Stimulated activated CD4-positive, alpha-beta T cell treated with anti-CD3 and anti-CD28 coated beads, Interleukin-4, amount 100 ng/mL, for 48 hours (primary cell): ENCODE data around the gene DLAT.
"Not testable (repeated sequence)": the region's sequence is repeated elsewhere in the genome, so short reads cannot be mapped to it uniquely, and the experiment has no call there.

Source experiments
- DNase-seq, 2 donors: peaks; one replicate each; pipeline ENCODE4 v3.0.0-alpha.2; 2020; ENCODE audit warnings: low read depth in 2 of 2

Gene DLAT

GRCh38 chr11:112049777-112050176 is 24.6 kb downstream of the DLAT start:
- no peak for DNase-seq

DNA sequence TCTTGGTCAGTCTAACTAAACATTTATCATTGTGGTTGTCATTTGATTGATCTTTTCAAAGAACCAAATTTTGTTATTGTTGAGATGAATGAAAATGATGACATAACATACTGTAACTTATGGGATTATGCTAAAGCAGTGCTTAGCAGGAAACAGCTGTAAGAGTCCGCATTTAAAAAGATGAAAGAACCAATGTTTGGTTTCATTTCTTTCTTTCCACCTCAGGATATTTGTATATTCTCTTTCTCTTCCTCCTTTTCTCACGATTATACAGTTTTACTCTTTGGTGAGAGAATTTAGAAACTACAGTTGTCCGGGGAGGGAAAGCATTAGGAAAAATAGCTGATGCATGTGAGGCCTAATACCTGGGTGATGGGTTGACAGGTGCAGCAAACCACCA is 25.5 kb downstream of the DLAT start:
- no peak for DNase-seq

DNA sequence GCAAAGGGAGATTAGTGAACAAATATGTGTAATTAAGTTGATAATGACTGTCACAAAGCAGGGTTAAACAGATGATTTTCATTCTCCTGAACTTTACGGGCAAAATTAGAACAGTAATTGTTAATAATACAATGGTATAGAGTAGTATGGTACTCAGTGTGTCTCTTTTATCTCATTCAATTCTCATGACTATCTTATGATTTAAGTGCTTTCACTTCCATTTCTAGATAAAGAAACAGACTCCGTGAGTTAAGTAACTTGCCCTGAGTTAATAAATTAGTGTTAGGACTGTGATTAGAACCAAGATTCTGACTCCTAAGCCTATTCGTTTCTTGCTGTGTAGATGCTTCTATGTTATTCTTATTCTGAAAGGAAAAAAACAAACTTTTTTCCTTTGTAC is 26.6 kb downstream of the DLAT start:
- DNase-seq, result no peak

GRCh38 chr11:112057170-112057569 is 32.0 kb downstream of the DLAT start:
- DNase-seq, result no peak

- no peak for DNase-seq
Observed at GRCh38 chr11:112058103-112058502, 32.9 kb downstream of the DLAT start.

DNA sequence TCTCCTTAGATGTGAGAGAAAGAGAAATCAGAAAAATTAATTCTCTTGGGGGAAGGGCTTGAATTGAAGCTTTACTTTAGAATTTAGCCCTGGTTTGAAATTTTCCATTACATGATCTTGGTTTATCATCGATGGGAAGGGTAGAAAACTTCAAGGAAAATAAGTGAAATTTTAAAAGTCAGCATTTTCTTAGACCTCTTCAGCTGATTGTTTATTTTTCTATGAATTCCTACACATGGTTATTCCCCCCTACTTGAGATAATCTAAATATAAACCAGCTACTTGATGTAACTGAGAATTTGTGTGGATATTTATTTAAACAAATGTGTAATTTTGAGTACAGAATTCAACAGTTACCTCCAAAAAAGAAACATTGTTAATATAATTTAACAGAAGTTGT is 37.7 kb downstream of the DLAT start:
- no peak for DNase-seq

- peak; percentile 61 to 67 for DNase-seq
Observed at GRCh38 chr11:112073941-112074811, 49.0 kb downstream of the DLAT start, which contains the start of the genes NKAPD1 and PIH1D2. Gene NKAPD1 (plus strand): TSS chr11:112074299. CDS start chr11:112075575, 1,276 bp downstream. Gene PIH1D2 (minus strand): TSS chr11:112074017. CDS start chr11:112073174, 843 bp downstream.

DNA sequence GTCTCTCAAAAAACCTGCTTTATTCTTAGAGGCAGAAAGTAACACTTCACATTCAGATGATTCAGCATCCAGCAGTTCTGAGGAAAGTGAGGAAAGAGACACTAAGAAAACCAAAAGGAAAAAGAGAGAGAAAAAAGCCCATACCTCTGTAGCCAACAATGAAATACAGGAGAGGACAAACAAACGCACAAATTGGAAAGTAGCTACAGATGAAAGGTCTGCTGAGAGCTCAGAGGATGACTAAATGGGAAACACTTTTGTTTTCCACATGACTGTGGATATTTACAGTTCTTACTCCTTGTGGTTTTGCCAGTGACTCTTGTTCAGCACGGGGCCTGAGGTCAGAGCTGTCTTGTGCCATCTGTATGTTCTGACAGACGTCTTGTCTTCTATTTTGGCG is 57.5 kb downstream of the DLAT start:
- peak; percentile 3 to 31 for DNase-seq

- DNase-seq, result peak; percentile 24 to 29
Observed at GRCh38 chr11:112085822-112086421, 60.7 kb downstream of the DLAT start.

DNA sequence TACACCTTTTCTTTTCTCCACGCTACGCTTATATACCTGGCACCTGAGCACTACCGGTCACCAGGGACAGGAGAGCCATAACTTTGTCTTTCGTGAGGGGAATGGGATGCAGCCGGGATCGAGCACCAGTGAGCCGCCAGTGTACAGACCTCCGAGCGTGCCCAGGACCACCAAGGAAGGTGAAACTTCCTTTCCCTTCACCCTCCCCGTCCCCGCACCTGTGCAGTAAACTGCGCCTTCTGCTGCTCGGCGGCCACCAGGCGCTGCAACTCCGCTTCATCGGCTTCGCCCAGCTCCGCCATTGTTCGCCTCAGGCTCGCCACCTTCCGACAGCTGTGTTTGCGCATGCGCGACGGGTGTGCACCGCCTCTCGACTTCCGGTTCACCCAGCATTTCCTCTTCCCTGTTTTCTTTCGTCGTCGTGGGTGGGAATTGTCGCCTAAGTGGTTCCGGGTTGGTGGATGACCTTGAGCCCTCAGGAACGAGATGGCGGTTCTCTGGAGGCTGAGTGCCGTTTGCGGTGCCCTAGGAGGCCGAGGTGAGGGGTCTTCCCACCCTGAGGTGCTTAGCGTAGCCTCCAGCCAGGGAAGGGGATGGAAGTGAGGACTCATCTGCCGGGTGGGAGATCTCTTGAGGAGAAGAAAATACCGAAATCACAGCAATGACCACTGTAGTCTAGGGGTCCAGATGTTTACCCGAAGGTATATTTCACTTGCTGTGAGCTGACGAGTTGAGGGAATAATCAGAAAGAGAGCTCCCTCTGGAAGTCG is 61.4 kb downstream of the DLAT start, which contains the start of the genes SDHD and TIMM8B:
TSS of gene SDHD (plus strand) at position 452 of the 770 bp plus-strand sequence. CDS start at position 487, 35 bp downstream.
TSS of gene TIMM8B (minus strand) at position 335 of the 770 bp plus-strand sequence. CDS start at position 302, 33 bp downstream.
- peak; percentile 88 to 93 for DNase-seq

DNA sequence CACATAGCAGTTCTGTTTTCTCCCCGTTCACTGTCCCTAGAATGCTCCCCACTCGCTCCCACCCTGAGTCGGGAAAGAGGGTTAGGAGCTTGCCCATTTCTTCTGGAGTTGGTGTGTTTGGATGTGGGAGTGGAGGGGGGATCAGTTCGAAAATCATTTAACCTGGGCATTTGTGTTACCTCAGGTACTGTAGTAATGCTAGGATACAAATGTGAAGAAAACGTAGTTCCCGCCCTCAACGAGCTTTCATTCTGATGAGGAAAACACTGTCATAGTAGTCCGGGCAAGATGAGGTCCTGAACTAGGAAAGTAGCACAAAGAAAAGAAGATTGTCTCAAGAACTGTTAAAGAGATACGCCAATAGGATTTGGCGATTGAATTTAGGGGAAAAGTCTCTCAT is 62.0 kb downstream of the DLAT start:
- DNase-seq, result no peak

DNA sequence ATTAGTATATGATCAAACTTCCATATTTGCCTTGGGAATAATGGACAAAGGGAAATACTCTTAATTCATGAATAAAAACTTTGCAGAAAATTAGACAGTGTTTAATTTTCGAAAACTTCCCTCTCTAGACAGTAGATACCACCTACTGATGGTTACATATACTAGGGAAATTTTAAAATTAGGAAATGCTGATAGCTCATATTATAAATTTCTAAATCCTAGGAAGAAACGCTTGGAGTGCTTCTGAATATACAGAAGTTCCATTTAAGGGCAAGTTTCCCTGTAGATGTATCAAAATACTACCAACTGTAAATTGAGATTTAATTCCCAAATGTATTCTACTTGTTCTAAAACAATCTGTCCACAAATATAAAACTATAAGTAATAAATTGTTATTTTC is 70.1 kb downstream of the DLAT start:
- not testable (repeated sequence) for DNase-seq

DNA sequence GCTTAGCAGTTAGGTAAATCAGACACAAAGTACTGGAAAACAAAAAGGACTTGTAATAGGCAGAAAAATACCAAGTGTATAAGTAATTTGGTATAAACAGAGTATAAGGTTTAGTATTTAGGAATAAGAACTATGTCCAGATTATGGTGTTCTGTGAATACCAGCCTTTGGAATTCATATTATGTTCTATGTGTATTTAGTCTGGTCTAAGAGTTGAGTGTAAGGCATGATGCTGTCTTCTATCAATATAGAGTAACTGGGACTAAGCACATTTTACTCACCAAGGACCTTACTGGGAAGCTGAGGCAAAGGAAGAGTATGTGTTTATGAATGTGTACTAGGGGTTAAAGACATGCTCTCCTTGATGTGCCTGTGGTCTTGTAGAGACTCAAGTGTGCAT is 71.0 kb downstream of the DLAT start:
- DNase-seq, result no peak

GRCh38 chr11:112097734-112098528 is 72.7 kb downstream of the DLAT start:
- no peak for DNase-seq

DNA sequence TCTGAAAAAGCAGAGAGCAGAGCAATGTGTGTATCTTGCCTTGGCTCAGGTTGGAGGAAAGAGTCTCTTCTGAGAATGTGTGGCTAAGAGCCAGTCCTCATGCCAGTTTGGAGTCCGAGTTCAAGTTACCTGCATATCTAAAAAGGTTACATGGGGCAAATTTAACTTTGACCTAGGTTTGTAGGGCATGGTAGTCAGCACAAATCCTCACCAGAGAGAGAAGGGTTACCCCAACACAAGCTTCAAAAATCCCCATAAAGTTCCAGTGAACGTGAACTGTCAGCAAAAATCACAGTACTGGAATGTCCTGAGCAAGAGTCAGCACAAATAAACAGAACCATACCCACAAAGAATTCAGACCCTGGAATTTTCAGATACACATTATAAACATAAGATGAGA is 75.3 kb downstream of the DLAT start:
- DNase-seq, result no peak

DNA sequence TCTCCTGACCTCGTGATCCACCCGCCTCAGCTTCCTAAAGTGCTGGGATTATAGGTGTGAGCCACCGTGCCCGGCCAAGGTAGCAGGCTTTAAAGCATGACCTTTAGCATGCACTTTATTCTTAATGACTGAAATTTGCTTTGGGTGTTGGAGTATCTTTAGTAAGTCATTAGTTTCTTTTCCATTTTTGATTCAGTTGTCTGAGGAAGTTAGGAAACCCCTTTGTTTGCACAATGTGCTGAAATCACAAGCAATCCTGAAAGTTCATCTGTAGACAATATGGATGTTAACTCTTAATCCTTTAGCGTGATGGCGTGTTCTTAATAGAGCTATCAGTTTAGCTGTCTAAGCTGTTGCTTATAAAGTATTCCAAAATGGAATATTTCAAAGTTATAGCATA is 78.2 kb downstream of the DLAT start:
- no peak for DNase-seq

DNA sequence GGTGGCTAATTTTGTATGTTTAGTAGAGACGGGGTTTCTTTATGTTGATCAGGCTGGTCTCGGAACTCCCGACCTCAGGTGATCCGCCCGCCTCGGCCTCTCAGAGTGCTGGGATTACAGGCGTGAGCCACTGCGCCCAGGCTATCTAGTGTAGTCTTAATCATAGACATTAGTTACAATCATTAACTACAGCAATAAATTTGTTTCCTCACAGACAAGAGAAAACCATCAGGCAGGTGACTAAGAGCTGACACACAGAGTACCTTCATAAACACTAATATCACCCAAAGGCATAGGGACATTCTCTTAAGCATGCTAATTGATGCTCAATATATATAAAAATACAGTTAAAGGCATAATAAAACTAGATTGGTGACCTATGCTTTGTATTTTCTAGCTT is 80.9 kb downstream of the DLAT start:
- no peak for DNase-seq
